ENCODE measurements around the gene C22orf39.
"Not testable (repeated sequence)": the region's sequence is repeated elsewhere in the genome, so short reads cannot be mapped to it uniquely, and the experiment has no call there.

Gene C22orf39

DNA sequence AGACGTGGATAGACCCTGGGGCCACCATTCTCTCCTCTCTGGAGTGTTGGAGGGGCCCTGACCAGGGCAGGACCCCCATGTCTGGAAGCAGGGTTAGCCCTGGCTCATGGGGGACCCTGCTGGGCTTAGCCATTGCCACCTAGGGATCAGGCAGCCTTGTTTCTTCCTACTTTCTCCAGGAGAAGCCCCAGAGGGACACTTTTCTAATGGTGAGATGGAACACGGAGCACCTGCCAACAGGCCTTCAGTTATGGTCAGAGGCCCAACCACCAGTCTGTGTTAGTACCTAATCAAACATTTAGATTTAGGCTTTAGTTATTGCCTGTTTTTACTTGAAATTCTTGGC is 1.9 kb upstream of the C22orf39 start:
- TF ChIP-seq, protein P1, sequence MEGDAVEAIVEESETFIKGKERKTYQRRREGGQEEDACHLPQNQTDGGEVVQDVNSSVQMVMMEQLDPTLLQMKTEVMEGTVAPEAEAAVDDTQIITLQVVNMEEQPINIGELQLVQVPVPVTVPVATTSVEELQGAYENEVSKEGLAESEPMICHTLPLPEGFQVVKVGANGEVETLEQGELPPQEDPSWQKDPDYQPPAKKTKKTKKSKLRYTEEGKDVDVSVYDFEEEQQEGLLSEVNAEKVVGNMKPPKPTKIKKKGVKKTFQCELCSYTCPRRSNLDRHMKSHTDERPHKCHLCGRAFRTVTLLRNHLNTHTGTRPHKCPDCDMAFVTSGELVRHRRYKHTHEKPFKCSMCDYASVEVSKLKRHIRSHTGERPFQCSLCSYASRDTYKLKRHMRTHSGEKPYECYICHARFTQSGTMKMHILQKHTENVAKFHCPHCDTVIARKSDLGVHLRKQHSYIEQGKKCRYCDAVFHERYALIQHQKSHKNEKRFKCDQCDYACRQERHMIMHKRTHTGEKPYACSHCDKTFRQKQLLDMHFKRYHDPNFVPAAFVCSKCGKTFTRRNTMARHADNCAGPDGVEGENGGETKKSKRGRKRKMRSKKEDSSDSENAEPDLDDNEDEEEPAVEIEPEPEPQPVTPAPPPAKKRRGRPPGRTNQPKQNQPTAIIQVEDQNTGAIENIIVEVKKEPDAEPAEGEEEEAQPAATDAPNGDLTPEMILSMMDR (IDR thresholded peaks at IDR 0.05; ENCODE audit: borderline replicate concordance, control extremely low read depth, extremely low read depth, insufficient read depth, missing control alignments): no peak
- DNase-seq (ENCODE audit: low spot score): no peak
- in situ Hi-C loops (cut with MboI; ENCODE audit: low sequenced_read_pairs, unreplicated experiment): no loop called here

DNA sequence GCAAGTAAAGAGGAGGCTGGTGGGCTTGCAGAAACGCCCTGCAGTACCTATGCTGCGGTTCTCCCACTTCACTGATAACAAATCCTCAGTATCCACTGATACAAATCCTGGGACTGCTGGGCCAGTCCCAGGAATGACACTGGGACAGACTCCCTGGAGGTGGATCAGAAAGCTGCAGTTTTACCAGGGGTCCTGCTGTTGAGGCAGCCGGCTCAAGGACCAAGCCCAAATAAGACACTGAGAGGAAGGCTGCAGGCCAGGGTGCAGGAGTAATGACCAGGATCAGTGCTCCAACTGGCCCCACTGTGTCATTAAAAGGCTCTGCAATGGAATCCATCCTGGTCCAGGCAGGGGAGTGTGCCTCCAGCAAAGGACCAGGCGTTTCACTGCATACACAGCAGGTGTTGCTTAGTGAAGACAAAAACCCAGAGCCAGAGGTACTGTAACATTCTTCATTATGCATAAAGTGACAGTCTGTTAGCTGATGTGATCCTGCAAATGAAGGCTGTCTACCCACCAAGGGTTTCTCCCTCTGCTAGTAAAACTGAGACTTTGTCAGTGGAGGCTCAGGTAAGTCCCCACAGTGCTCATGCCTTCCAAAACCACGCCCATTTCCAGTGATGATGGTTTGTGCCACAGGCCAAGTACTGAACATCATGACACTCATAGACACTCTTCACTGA is 1.4 kb upstream of the C22orf39 start:
- in situ Hi-C loops (cut with MboI; ENCODE audit: low sequenced_read_pairs, unreplicated experiment): no loop called here
- DNase-seq (ENCODE audit: low spot score): peak; percentile 49
- TF ChIP-seq, protein P1 (IDR thresholded peaks at IDR 0.05; ENCODE audit: borderline replicate concordance, control extremely low read depth, extremely low read depth, insufficient read depth, missing control alignments): no peak

DNA sequence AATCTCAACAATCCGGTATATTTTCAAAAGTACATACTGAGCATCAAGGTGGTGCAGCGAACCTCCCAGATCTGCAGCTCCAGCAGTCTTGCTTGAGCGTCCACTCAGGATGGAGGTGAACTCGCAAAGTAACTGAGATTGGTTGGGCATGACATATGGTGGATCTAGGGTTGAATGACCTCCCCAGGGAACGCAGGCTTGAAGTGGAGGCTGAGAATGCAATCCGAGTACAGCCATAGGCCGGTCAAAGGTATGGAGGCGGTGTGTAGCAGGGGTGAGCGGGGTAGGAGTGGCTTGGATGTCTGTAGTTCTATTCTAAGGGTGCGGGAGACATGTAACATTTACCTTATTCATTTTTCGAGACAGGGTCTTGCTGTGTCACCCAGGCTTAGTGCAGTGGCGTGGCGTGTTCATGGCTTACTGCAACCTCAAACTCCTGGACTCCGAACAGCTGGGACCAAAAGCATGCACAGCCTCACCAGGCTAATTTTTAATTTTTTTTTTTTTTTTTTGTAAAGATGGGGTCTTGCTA is 631 bp upstream of the C22orf39 start:
- peak; percentile 78 for DNase-seq (ENCODE audit: low spot score)
- in situ Hi-C loops (cut with MboI; ENCODE audit: low sequenced_read_pairs, unreplicated experiment): no loop called here
- TF ChIP-seq, protein P1 (IDR thresholded peaks at IDR 0.05; ENCODE audit: borderline replicate concordance, control extremely low read depth, extremely low read depth, insufficient read depth, missing control alignments): no peak

DNA sequence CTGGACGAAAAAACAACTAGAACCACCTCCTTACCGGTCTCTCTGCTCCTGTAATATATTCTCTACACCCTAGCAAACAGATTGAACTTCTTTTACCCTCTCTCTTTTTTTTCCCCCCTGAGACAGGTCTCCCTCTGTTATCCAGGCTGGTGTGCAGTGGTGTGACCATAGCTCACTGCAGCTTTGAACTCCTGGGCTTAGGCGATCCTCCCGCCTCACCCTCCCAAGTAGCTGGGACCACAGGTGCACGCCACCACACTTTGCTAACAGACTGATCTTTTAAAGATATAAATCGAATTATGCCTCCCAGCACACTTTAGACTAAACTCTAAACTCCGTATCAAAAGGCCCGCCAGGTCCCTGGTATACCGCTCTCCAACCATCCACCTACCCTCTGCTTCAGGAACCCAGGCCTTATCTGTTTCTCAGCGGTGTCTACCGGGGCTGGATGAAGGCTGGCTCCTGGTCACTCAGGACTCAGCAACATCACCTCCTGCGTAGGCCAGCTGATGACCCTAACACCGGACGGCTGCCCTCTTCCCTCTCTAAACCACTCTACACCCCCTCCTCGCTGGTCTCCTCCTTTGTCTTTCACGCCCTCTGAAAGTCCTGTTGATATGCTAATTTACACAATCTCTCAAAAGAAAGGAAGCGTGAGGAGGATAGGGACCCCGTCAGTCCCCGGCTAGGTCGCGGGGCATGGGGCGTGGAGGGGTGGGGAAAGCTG is 745 bp downstream of the C22orf39 start:
- DNase-seq (ENCODE audit: low spot score): no peak
- in situ Hi-C loops (cut with MboI; ENCODE audit: low sequenced_read_pairs, unreplicated experiment): no loop called here
- TF ChIP-seq, protein P1 (IDR thresholded peaks at IDR 0.05; ENCODE audit: borderline replicate concordance, control extremely low read depth, extremely low read depth, insufficient read depth, missing control alignments): no peak

DNA sequence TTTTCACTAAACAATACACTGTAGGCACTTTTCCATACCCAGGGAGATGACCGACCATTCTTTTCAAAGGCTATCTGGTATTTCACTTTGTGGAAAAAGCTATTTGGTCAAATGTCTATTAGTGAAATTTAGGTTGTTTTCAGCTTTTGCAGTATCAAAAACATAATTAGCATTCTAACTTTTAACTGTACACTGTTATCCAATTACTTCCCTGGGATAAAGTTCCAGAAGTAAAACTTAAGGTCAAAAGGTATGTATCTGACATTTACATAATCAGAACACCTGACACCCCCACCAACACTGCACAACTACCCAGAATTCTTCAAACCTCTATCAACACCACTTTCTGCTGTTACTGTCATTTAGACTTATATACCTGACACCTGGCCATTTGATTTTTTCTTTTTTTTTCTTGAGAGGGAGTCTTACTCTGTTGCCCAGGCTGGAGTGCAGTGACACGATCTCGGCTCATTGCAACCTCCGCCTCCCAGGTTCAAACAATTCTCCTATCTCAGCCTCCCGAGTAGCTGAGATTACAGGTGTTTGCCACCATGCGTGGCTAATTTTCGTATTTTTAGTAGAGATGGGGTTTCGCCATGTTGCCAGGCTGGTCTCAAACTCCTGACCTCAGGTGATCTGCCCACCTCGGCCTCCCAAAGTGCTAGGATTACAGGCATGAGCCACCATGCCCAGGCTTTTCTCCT is 2.1 kb downstream of the C22orf39 start:
- DNase-seq (ENCODE audit: low spot score); in situ Hi-C loops (cut with MboI; ENCODE audit: low sequenced_read_pairs, unreplicated experiment): not testable (repeated sequence)

DNA sequence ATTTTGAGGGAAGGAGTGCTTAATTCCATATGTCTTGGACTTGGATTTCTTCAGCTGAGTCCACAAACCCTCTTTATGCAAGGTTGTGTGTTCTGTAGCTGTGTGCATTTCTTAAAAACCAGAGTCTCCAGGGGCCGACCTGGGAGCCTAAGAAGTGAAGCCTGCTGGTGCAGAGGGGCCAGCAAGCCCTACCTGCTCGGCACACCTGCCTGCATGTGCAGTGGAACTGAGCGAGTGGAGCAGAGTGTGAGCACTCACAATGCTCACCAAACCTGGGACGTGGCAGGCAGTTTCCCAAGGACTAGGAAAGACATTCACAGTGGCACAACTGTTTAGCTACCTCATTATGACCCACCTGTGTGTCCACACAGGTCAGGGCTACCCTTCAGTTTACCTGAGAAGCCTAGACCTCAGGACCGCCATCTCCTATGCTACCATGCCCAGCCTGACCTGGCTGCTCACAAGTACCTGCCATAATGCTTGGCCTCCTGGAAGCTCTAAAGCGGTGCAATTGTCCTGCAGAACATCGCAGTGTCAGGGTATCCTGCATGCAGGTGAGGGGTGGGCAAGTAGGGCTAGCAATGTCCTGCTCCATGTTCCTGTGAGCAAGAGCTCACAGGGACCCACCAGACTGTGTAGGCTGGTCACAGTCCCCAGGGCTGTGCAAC is 3.8 kb downstream of the C22orf39 start:
- in situ Hi-C loops (cut with MboI; ENCODE audit: low sequenced_read_pairs, unreplicated experiment): no loop called here
- TF ChIP-seq, protein P1 (IDR thresholded peaks at IDR 0.05; ENCODE audit: borderline replicate concordance, control extremely low read depth, extremely low read depth, insufficient read depth, missing control alignments): no peak
- DNase-seq (ENCODE audit: low spot score): no peak
